Neural cell (in vitro differentiated cells): ENCODE results near the gene COL6A2. TPM values are rescaled to one million over a fixed set of nuclear protein-coding genes. Genes with fewer than 3 reads are reported as not detected.
"Not testable (repeated sequence)": the region's sequence is repeated elsewhere in the genome, so short reads cannot be mapped to it uniquely, and the experiment has no call there.

Experiments
- H2AFZ ChIP-seq: fragments of 200-600, 300-800 bp; sonication (generic), shearing (Covaris generic); 2 replicates; pipeline ENCODE4 v1.6.0; 2014; ENCODE audit warnings: low read depth, mild to moderate bottlenecking, antibody characterized with exemption, low read length, moderate library complexity
- H3F3A ChIP-seq: fragments of 200-600 bp; shearing (Covaris generic); 2 replicates; pipeline ENCODE4 v1.6.1; 2016; ENCODE audit warnings: mild to moderate bottlenecking, moderate library complexity, mixed read lengths, antibody characterized with exemption, low read length; ENCODE audit not compliant: insufficient read depth, poor library complexity, severe bottlenecking
- H3K27ac ChIP-seq: fragments of 200-600, 300-800 bp; sonication (generic), shearing (Covaris generic); 2 replicates; pipeline ENCODE4 v1.5.1; 2014; ENCODE audit warnings: mild to moderate bottlenecking, low read length, moderate library complexity
- H3K27me3 ChIP-seq: fragments of 300-800, 200-600 bp; sonication (generic), shearing (Covaris generic); 2 replicates; pipeline ENCODE4 v1.6.0; 2014; ENCODE audit warnings: mild to moderate bottlenecking, low read depth, low read length, moderate library complexity; ENCODE audit not compliant: insufficient read depth
- H3K36me3 ChIP-seq: fragments of 300-800, 200-600 bp; sonication (generic), shearing (Covaris generic); 2 replicates; pipeline ENCODE4 v1.5.1; 2014; ENCODE audit warnings: mild to moderate bottlenecking, antibody characterized with exemption, low read length, moderate library complexity; ENCODE audit not compliant: insufficient read depth
- H3K4me2 ChIP-seq: fragments of 300-800, 200-600 bp; sonication (generic), shearing (Covaris generic); 2 replicates; pipeline ENCODE4 v1.6.0; 2014; ENCODE audit warnings: mild to moderate bottlenecking, low read length
- H3K4me3 ChIP-seq: fragments of 300-800, 200-600 bp; sonication (generic), shearing (Covaris generic); 2 replicates; pipeline ENCODE4 v1.5.1; 2014; ENCODE audit warnings: mild to moderate bottlenecking, low read length, moderate library complexity
- H3K79me2 ChIP-seq: fragments of 200-600 bp; shearing (Covaris generic); replicated peaks from 2 replicates; pipeline ENCODE4 v1.6.0; 2014; ENCODE audit warnings: mild to moderate bottlenecking, low read length, moderate library complexity; ENCODE audit not compliant: insufficient read depth
- H3K9ac ChIP-seq: fragments of 300-800, 200-600 bp; sonication (generic), shearing (Covaris generic); 2 replicates; pipeline ENCODE4 v1.6.1; 2016; ENCODE audit warnings: mild to moderate bottlenecking, low read length, mixed read lengths
- H3K9me2 ChIP-seq: fragments of 200-600 bp; shearing (Covaris generic); 2 replicates; pipeline ENCODE4 v1.6.1; 2016; ENCODE audit warnings: mild to moderate bottlenecking, low read length, mixed read lengths; ENCODE audit not compliant: insufficient read depth
- H3K9me3 ChIP-seq: fragments of 200-600, 300-800 bp; sonication (generic), shearing (Covaris generic); 2 replicates; pipeline ENCODE4 v1.6.1; 2016; ENCODE audit warnings: mild to moderate bottlenecking, mixed run types, low read length, moderate library complexity, mixed read lengths
- H4K20me1 ChIP-seq: fragments of 200-600 bp; shearing (Covaris generic); 2 replicates; pipeline ENCODE4 v1.6.1; 2016; ENCODE audit warnings: mild to moderate bottlenecking, mixed run types; ENCODE audit not compliant: insufficient read depth
- CTCF ChIP-seq: fragments of 450-650 bp; IDR thresholded peaks from 2 replicates; pipeline ENCODE4 v1.5.1; 2014; ENCODE audit warnings: antibody characterized with exemption, mild to moderate bottlenecking, moderate library complexity; ENCODE audit not compliant: poor library complexity, severe bottlenecking
- EZH2 ChIP-seq: fragments of 200-600, 300-800 bp; shearing (Covaris generic), sonication (generic); IDR thresholded peaks from 2 replicates; pipeline ENCODE4 v1.6.1; 2014; ENCODE audit warnings: antibody characterized with exemption, low read length, borderline replicate concordance, mild to moderate bottlenecking; ENCODE audit not compliant: insufficient read depth, poor library complexity, severe bottlenecking
- MXI1 ChIP-seq: fragments of 450-650 bp; conservative IDR thresholded peaks from 2 replicates; pipeline ENCODE4 v1.6.1; 2014; ENCODE audit warnings: antibody characterized with exemption, mild to moderate bottlenecking; ENCODE audit not compliant: poor library complexity, severe bottlenecking
- POLR2AphosphoS5 ChIP-seq: IDR thresholded peaks from 2 replicates; pipeline ENCODE4 v1.6.1; 2012
- RAD21 ChIP-seq: fragments of 450-650 bp; conservative IDR thresholded peaks from 2 replicates; pipeline ENCODE4 v1.6.1; 2014; ENCODE audit warnings: antibody characterized with exemption, mild to moderate bottlenecking, moderate library complexity
- SMC3 ChIP-seq: fragments of 450-650 bp; conservative IDR thresholded peaks from 2 replicates; pipeline ENCODE4 v1.6.1; 2014; ENCODE audit warnings: antibody characterized with exemption, mild to moderate bottlenecking, moderate library complexity; ENCODE audit not compliant: poor library complexity
- TAF1 ChIP-seq: IDR thresholded peaks from 2 replicates; pipeline ENCODE4 v1.6.1; 2012; ENCODE audit warnings: low read depth
- polyA plus RNA-seq: library from polyadenylated mRNA; depleted of rRNA; stranded (reverse); fragments of >200 nt; gene quantifications from 2 replicates; pipeline ENCODE4 v1.2.3, GENCODE V29; 2014

The COL6A2 gene
- polyA plus RNA-seq, 1 donor from 2014 or later, result not detected

GRCh38 chr21:46138383-46138970, 40.6 kb downstream of the COL6A2 start:
- no peaks in the 10 kb centered on the region for H3K79me2 ChIP-seq
- no peak overlapping the region for H2AFZ ChIP-seq
- peaks cover 22% of the 10 kb centered on the region for H3K27me3 ChIP-seq
- no peak overlapping the region for H3K27ac ChIP-seq
- no peaks in the 10 kb centered on the region for H3K9me2 ChIP-seq
- no peaks in the 10 kb centered on the region for H3F3A ChIP-seq
- H3K4me3 ChIP-seq, result no peak overlapping the region
- no peaks in the 10 kb centered on the region for H4K20me1 ChIP-seq
- no peak overlapping the region for H3K4me2 ChIP-seq
- no peak overlapping the region for H3K9ac ChIP-seq
- no peaks in the 10 kb centered on the region for H3K9me3 ChIP-seq
- TF ChIP-seq TAF1 (no peak), MXI1 (no peak), CTCF (no peak)
- H3K36me3 ChIP-seq, result no peaks in the 10 kb centered on the region

- Histone ChIP-seq H3K79me2 (no peaks in the 10 kb centered on the region), H3K4me2 (no peak overlapping the region), H3K27ac (no peak overlapping the region), H3K36me3 (no peaks in the 10 kb centered on the region), H3F3A (no peaks in the 10 kb centered on the region), H2AFZ (no peak overlapping the region), H4K20me1 (no peaks in the 10 kb centered on the region), H3K27me3 (peaks cover 22% of the 10 kb centered on the region), H3K9me3 (no peaks in the 10 kb centered on the region), H3K4me3 (no peak overlapping the region), H3K9me2 (no peaks in the 10 kb centered on the region), H3K9ac (no peak overlapping the region)
- TF ChIP-seq RAD21 (no peak), TAF1 (no peak), EZH2 (no peak), MXI1 (no peak), POLR2AphosphoS5 (no peak), SMC3 (no peak), CTCF (no peak)
These were observed 41.8 kb downstream of the COL6A2 start for GRCh38 chr21:46139686-46140085.

- H3K4me3 ChIP-seq, H2AFZ ChIP-seq, H3K36me3 ChIP-seq, H3K9me2 ChIP-seq, H3K9ac ChIP-seq, H3K27ac ChIP-seq, H3F3A ChIP-seq, H3K9me3 ChIP-seq, H4K20me1 ChIP-seq, H3K4me2 ChIP-seq, H3K79me2 ChIP-seq: not testable (repeated sequence)
- peaks cover 22% of the 10 kb centered on the region for H3K27me3 ChIP-seq
These were observed 42.6 kb downstream of the COL6A2 start for GRCh38 chr21:46140352-46141003.
